Neural cell (in vitro differentiated cells): ENCODE results near the gene SULT1B1. TPM values are rescaled to one million over a fixed set of nuclear protein-coding genes. Genes with fewer than 3 reads are reported as not detected.

Source experiments
- H2AFZ ChIP-seq: fragments of 200-600, 300-800 bp; sonication (generic), shearing (Covaris generic); 2 replicates; pipeline ENCODE4 v1.6.0; 2014; ENCODE audit warnings: low read depth, mild to moderate bottlenecking, antibody characterized with exemption, low read length, moderate library complexity
- H3F3A ChIP-seq: fragments of 200-600 bp; shearing (Covaris generic); 2 replicates; pipeline ENCODE4 v1.6.1; 2016; ENCODE audit warnings: mild to moderate bottlenecking, moderate library complexity, mixed read lengths, antibody characterized with exemption, low read length; ENCODE audit not compliant: insufficient read depth, poor library complexity, severe bottlenecking
- H3K27ac ChIP-seq: fragments of 200-600, 300-800 bp; sonication (generic), shearing (Covaris generic); 2 replicates; pipeline ENCODE4 v1.5.1; 2014; ENCODE audit warnings: mild to moderate bottlenecking, low read length, moderate library complexity
- H3K27me3 ChIP-seq: fragments of 300-800, 200-600 bp; sonication (generic), shearing (Covaris generic); 2 replicates; pipeline ENCODE4 v1.6.0; 2014; ENCODE audit warnings: mild to moderate bottlenecking, low read depth, low read length, moderate library complexity; ENCODE audit not compliant: insufficient read depth
- H3K36me3 ChIP-seq: fragments of 300-800, 200-600 bp; sonication (generic), shearing (Covaris generic); 2 replicates; pipeline ENCODE4 v1.5.1; 2014; ENCODE audit warnings: mild to moderate bottlenecking, antibody characterized with exemption, low read length, moderate library complexity; ENCODE audit not compliant: insufficient read depth
- H3K4me2 ChIP-seq: fragments of 300-800, 200-600 bp; sonication (generic), shearing (Covaris generic); 2 replicates; pipeline ENCODE4 v1.6.0; 2014; ENCODE audit warnings: mild to moderate bottlenecking, low read length
- H3K4me3 ChIP-seq: fragments of 300-800, 200-600 bp; sonication (generic), shearing (Covaris generic); 2 replicates; pipeline ENCODE4 v1.5.1; 2014; ENCODE audit warnings: mild to moderate bottlenecking, low read length, moderate library complexity
- H3K79me2 ChIP-seq: fragments of 200-600 bp; shearing (Covaris generic); replicated peaks from 2 replicates; pipeline ENCODE4 v1.6.0; 2014; ENCODE audit warnings: mild to moderate bottlenecking, low read length, moderate library complexity; ENCODE audit not compliant: insufficient read depth
- H3K9ac ChIP-seq: fragments of 300-800, 200-600 bp; sonication (generic), shearing (Covaris generic); 2 replicates; pipeline ENCODE4 v1.6.1; 2016; ENCODE audit warnings: mild to moderate bottlenecking, low read length, mixed read lengths
- H3K9me2 ChIP-seq: fragments of 200-600 bp; shearing (Covaris generic); 2 replicates; pipeline ENCODE4 v1.6.1; 2016; ENCODE audit warnings: mild to moderate bottlenecking, low read length, mixed read lengths; ENCODE audit not compliant: insufficient read depth
- H3K9me3 ChIP-seq: fragments of 200-600, 300-800 bp; sonication (generic), shearing (Covaris generic); 2 replicates; pipeline ENCODE4 v1.6.1; 2016; ENCODE audit warnings: mild to moderate bottlenecking, mixed run types, low read length, moderate library complexity, mixed read lengths
- H4K20me1 ChIP-seq: fragments of 200-600 bp; shearing (Covaris generic); 2 replicates; pipeline ENCODE4 v1.6.1; 2016; ENCODE audit warnings: mild to moderate bottlenecking, mixed run types; ENCODE audit not compliant: insufficient read depth
- EP300 ChIP-seq: fragments of 450-650 bp; conservative IDR thresholded peaks from 2 replicates; pipeline ENCODE4 v1.6.1; 2014; ENCODE audit warnings: antibody characterized with exemption, mild to moderate bottlenecking, moderate library complexity; ENCODE audit not compliant: poor library complexity, severe bottlenecking
- EZH2 ChIP-seq: fragments of 200-600, 300-800 bp; shearing (Covaris generic), sonication (generic); IDR thresholded peaks from 2 replicates; pipeline ENCODE4 v1.6.1; 2014; ENCODE audit warnings: antibody characterized with exemption, low read length, borderline replicate concordance, mild to moderate bottlenecking; ENCODE audit not compliant: insufficient read depth, poor library complexity, severe bottlenecking
- MXI1 ChIP-seq: fragments of 450-650 bp; conservative IDR thresholded peaks from 2 replicates; pipeline ENCODE4 v1.6.1; 2014; ENCODE audit warnings: antibody characterized with exemption, mild to moderate bottlenecking; ENCODE audit not compliant: poor library complexity, severe bottlenecking
- TAF1 ChIP-seq: IDR thresholded peaks from 2 replicates; pipeline ENCODE4 v1.6.1; 2012; ENCODE audit warnings: low read depth
- polyA plus RNA-seq: library from polyadenylated mRNA; depleted of rRNA; stranded (reverse); fragments of >200 nt; gene quantifications from 2 replicates; pipeline ENCODE4 v1.2.3, GENCODE V29; 2014
- TF ChIP-seq, protein P1 (sequence below): IDR thresholded peaks from 2 replicates; pipeline ENCODE4 v1.6.1; 2012; ENCODE audit warnings: borderline replicate concordance

The SULT1B1 gene
- polyA plus RNA-seq, 1 donor from 2014 or later, result not detected

DNA sequence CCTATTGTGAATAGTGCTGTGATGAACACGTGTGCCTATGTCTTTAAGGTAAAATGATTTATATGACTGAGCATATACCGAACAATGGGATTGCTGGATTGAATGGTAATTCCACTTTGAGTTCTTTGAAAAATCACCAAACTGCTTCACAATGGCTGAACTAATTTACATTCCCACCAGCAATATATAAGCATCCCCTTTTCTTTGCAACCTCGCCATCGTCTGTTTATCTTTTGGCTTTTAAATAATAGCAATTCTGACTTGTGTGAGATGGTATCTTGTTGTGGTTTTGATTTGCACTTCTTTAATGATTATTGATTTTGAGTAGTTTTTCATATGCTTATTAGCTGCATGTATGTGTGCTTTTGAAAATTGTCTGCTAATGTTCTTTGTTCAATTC, 75.6 kb downstream of the SULT1B1 start:
- no peak overlapping the region for H3K27ac ChIP-seq
- no peak overlapping the region for H3K9ac ChIP-seq
- H3K36me3 ChIP-seq, result no peaks in the 10 kb centered on the region
- H3K4me2 ChIP-seq, result no peak overlapping the region
- H3K79me2 ChIP-seq, result no peaks in the 10 kb centered on the region
- H3F3A ChIP-seq, result no peaks in the 10 kb centered on the region
- TF ChIP-seq EP300, result no peak
- TF ChIP-seq MXI1, result no peak
- TF ChIP-seq TAF1, result no peak
- TF ChIP-seq, protein P1, sequence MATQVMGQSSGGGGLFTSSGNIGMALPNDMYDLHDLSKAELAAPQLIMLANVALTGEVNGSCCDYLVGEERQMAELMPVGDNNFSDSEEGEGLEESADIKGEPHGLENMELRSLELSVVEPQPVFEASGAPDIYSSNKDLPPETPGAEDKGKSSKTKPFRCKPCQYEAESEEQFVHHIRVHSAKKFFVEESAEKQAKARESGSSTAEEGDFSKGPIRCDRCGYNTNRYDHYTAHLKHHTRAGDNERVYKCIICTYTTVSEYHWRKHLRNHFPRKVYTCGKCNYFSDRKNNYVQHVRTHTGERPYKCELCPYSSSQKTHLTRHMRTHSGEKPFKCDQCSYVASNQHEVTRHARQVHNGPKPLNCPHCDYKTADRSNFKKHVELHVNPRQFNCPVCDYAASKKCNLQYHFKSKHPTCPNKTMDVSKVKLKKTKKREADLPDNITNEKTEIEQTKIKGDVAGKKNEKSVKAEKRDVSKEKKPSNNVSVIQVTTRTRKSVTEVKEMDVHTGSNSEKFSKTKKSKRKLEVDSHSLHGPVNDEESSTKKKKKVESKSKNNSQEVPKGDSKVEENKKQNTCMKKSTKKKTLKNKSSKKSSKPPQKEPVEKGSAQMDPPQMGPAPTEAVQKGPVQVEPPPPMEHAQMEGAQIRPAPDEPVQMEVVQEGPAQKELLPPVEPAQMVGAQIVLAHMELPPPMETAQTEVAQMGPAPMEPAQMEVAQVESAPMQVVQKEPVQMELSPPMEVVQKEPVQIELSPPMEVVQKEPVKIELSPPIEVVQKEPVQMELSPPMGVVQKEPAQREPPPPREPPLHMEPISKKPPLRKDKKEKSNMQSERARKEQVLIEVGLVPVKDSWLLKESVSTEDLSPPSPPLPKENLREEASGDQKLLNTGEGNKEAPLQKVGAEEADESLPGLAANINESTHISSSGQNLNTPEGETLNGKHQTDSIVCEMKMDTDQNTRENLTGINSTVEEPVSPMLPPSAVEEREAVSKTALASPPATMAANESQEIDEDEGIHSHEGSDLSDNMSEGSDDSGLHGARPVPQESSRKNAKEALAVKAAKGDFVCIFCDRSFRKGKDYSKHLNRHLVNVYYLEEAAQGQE, result no peak
- no peak for TF ChIP-seq EZH2
- no peaks in the 10 kb centered on the region for H3K9me3 ChIP-seq
- H3K4me3 ChIP-seq, result no peak overlapping the region
- H2AFZ ChIP-seq, result no peak overlapping the region
- no peaks in the 10 kb centered on the region for H4K20me1 ChIP-seq
- H3K9me2 ChIP-seq, result no peaks in the 10 kb centered on the region
- H3K27me3 ChIP-seq, result no peaks in the 10 kb centered on the region

Other genes starting within 250 kb of the SULT1B1 start
- not detected in 2 replicates for gene UGT2A2, start 121.0 kb downstream of the SULT1B1 start, polyA plus RNA-seq
- gene UGT2A1, start 107.4 kb downstream of the SULT1B1 start, polyA plus RNA-seq, result not detected in 2 replicates
- gene SULT1E1, start 99.5 kb upstream of the SULT1B1 start, polyA plus RNA-seq, result not detected in 2 replicates
- not detected in 2 replicates for gene CSN1S1, start 170.4 kb upstream of the SULT1B1 start, polyA plus RNA-seq
- not detected in 2 replicates for gene CSN2, start 205.1 kb upstream of the SULT1B1 start, polyA plus RNA-seq
- not detected in 2 replicates for gene STATH, start 235.3 kb upstream of the SULT1B1 start, polyA plus RNA-seq